ENCODE results near the gene RALGPS2. TPM values are rescaled to one million over a fixed set of nuclear protein-coding genes. Genes with fewer than 3 reads are reported as not detected.

The RALGPS2 gene
- total RNA-seq, 1 donor from 2014 or later = 207 TPM

- Mint-ChIP-seq H3K27ac (peak overlapping the region; percentile 69), H3K4me3 (no peak overlapping the region), H3K9me3 (no peaks in the 10 kb centered on the region), H3K4me1 (peaks cover 42% of the 10 kb centered on the region), H3K36me3 (ENCODE audit: low read depth) (peaks cover 68% of the 10 kb centered on the region), H3K27me3 (no peaks in the 10 kb centered on the region)
- DNase-seq (no peak), ATAC-seq (ENCODE audit: low read depth) (no peak)
- ChIA-PET CTCF (interaction anchor here (1.0 kb wide), 1 partner anchor 140 kb away, joined by 3 read pairs; no protein-coding TSS in a partner anchor), POLR2A (interaction anchor here (0.5 to 1.3 kb wide), 3 partner anchors 11 to 320 kb away, joined by 3 to 4 read pairs (median 4); no protein-coding TSS in a partner anchor)
- no peak for TF ChIP-seq CTCF (IDR thresholded peaks at IDR 0.05)
- intact Hi-C loops (cut with micrococcal nuclease) = no loop called here
These were observed 137.8 kb downstream of the RALGPS2 start for GRCh38 chr1:178862864-178863263.

- Mint-ChIP-seq H3K4me3 (no peak overlapping the region), H3K36me3 (ENCODE audit: low read depth) (peaks cover 63% of the 10 kb centered on the region), H3K27me3 (no peaks in the 10 kb centered on the region), H3K9me3 (no peaks in the 10 kb centered on the region), H3K27ac (peak overlapping the region; percentile 70), H3K4me1 (peaks cover 42% of the 10 kb centered on the region)
- ChIA-PET CTCF (interaction anchor here (1.2 kb wide), 1 partner anchor 139 kb away, joined by 3 read pairs; no protein-coding TSS in a partner anchor), POLR2A (interaction anchor here (0.6 to 1.3 kb wide), 3 partner anchors 12 to 33 kb away, joined by 3 read pairs; no protein-coding TSS in a partner anchor)
- no peak for TF ChIP-seq CTCF (IDR thresholded peaks at IDR 0.05)
- no peak for DNase-seq
- intact Hi-C loops (cut with micrococcal nuclease) = no loop called here
- peak; percentile 18 for ATAC-seq (ENCODE audit: low read depth)
These were observed 139.3 kb downstream of the RALGPS2 start for GRCh38 chr1:178864326-178864725.

- ATAC-seq (ENCODE audit: low read depth) (peak; percentile 28), DNase-seq (no peak)
- peaks cover 60% of the 10 kb centered on the region for H3K36me3 Mint-ChIP-seq (ENCODE audit: low read depth)
- peak overlapping the region; percentile 87 for H3K27ac Mint-ChIP-seq
- H3K4me1 Mint-ChIP-seq = peaks cover 57% of the 10 kb centered on the region
- POLR2A ChIA-PET = interaction anchor here (0.9 to 1.2 kb wide), 2 partner anchors 288 to 325 kb away, joined by 3 read pairs; no protein-coding TSS in a partner anchor
- H3K27me3 Mint-ChIP-seq = no peaks in the 10 kb centered on the region
- H3K4me3 Mint-ChIP-seq = peak overlapping the region; percentile 55
- CTCF ChIA-PET = interaction anchor here (1.0 to 2.0 kb wide), 3 partner anchors 100 to 326 kb away, joined by 3 to 6 read pairs (median 4); no protein-coding TSS in a partner anchor
- no peak for TF ChIP-seq CTCF (IDR thresholded peaks at IDR 0.05)
- no peaks in the 10 kb centered on the region for H3K9me3 Mint-ChIP-seq
- intact Hi-C loops (cut with micrococcal nuclease) = loop anchor here (2.0 to 5.0 kb wide), 3 partner anchors 13 to 325 kb away; partner anchors contain the start of gene RALGPS2
These were observed 142.6 kb downstream of the RALGPS2 start for GRCh38 chr1:178867670-178868069.

- Mint-ChIP-seq H3K27me3 (no peaks in the 10 kb centered on the region), H3K4me3 (no peak overlapping the region), H3K36me3 (ENCODE audit: low read depth) (peaks cover 58% of the 10 kb centered on the region), H3K27ac (peak overlapping the region; percentile 50), H3K4me1 (peaks cover 51% of the 10 kb centered on the region), H3K9me3 (no peaks in the 10 kb centered on the region)
- intact Hi-C loops (cut with micrococcal nuclease) = loop anchor here (2.0 to 5.0 kb wide), 2 partner anchors 141 to 326 kb away; partner anchors contain the start of gene RALGPS2
- CTCF ChIA-PET = no interaction called here
- DNase-seq (no peak), ATAC-seq (ENCODE audit: low read depth) (no peak)
- TF ChIP-seq CTCF (IDR thresholded peaks at IDR 0.05) = no peak
- POLR2A ChIA-PET = interaction anchor here (0.7 to 1.2 kb wide), 2 partner anchors 31 to 289 kb away, joined by 3 read pairs; no protein-coding TSS in a partner anchor
These were observed 143.7 kb downstream of the RALGPS2 start for GRCh38 chr1:178868706-178869105.

- Mint-ChIP-seq H3K4me1 (peaks cover 49% of the 10 kb centered on the region), H3K9me3 (no peaks in the 10 kb centered on the region), H3K36me3 (ENCODE audit: low read depth) (peaks cover 58% of the 10 kb centered on the region), H3K27ac (peak overlapping the region; percentile 50), H3K4me3 (no peak overlapping the region), H3K27me3 (no peaks in the 10 kb centered on the region)
- ChIA-PET POLR2A (interaction anchor here (0.6 kb wide), 1 partner anchor 9 kb away, joined by 7 read pairs; no protein-coding TSS in a partner anchor), CTCF (interaction anchor here (1.4 kb wide), 1 partner anchor 327 kb away, joined by 4 read pairs; no protein-coding TSS in a partner anchor)
- ATAC-seq (ENCODE audit: low read depth) = no peak
- no peak for TF ChIP-seq CTCF (IDR thresholded peaks at IDR 0.05)
- intact Hi-C loops (cut with micrococcal nuclease) = loop anchor here (2.0 to 5.0 kb wide), 2 partner anchors 142 to 326 kb away; partner anchors contain the start of gene RALGPS2
- no peak for DNase-seq
These were observed 144.2 kb downstream of the RALGPS2 start for GRCh38 chr1:178869119-178869697.
